ENCODE results near the gene IL18RAP.

IL18RAP gene, protein sequence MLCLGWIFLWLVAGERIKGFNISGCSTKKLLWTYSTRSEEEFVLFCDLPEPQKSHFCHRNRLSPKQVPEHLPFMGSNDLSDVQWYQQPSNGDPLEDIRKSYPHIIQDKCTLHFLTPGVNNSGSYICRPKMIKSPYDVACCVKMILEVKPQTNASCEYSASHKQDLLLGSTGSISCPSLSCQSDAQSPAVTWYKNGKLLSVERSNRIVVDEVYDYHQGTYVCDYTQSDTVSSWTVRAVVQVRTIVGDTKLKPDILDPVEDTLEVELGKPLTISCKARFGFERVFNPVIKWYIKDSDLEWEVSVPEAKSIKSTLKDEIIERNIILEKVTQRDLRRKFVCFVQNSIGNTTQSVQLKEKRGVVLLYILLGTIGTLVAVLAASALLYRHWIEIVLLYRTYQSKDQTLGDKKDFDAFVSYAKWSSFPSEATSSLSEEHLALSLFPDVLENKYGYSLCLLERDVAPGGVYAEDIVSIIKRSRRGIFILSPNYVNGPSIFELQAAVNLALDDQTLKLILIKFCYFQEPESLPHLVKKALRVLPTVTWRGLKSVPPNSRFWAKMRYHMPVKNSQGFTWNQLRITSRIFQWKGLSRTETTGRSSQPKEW

GRCh38 chr2:102422910-102423309 is at the start of gene IL18RAP:
Gene IL18RAP, plus strand, starts transcription at chr2:102423160. Its CDS starts 118 bp downstream, at chr2:102423278.
- no peak for DNase-seq (ENCODE audit: low spot score)

DNA sequence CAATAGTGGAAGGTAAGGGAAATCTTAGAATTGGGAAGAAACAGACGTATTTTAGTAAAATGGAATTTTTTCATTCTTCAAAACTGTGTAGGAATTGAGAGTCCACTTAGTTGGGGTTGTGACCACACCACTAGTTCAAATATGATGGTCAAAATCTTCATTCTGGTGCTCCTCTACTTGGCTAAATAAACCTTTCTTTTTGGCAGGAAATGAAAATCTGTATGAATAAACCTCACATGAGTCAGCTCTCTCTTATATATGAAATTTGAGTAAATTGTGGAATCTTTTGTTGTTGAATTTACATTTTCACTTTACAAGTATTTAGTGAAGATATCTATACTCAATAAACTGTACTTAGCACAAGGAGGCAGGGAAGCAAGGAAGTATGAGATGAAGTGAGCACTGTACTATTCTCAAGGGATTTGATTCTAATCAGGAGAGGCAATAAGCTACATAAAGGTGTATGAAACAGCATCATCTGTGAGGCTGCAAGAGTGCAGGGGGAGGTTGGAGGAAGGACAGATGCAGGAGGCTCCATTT is 46.8 kb upstream of the IL18RAP start:
- DNase-seq (ENCODE audit: low spot score): no peak

- no peak for DNase-seq (ENCODE audit: low spot score)
Observed at GRCh38 chr2:102383722-102384121, 39.2 kb upstream of the IL18RAP start.

GRCh38 chr2:102385522-102385921 is 37.4 kb upstream of the IL18RAP start:
- no peak for DNase-seq (ENCODE audit: low spot score)

- DNase-seq (ENCODE audit: low spot score): no peak
Observed at GRCh38 chr2:102386004-102386403, 37.0 kb upstream of the IL18RAP start.

DNA sequence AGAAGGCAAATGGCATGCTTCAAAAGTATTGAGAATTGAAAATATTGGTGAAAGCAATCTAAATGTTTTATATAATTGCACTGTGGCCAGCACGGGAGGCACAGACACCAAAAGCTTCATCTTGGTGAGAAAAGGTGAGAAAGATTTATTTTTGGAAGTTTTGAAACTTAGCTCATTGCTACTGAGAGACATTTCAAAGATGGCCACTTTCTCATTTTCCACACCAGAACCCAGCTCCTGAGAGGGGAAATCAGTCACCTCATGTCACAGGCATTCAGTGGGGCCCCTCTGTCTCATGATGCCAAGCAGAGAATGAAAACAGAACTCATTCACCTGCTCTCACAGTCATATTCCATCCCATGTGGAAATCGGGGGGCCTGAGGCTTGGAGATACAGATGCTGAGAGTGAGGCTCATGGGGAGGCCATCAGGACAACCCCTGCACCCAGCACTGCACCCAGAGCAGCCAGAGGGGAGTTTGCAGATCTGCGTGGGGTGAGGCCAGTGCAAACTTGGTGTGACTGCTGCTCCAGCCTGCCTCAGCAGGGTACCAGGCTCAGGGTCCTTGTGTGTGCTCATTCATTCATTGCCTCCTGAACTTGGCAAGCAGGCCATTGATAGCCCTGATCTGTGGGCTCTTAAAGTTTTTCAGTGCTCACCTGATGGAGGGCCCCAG is 36.0 kb upstream of the IL18RAP start:
- DNase-seq (ENCODE audit: low spot score): no peak

DNA sequence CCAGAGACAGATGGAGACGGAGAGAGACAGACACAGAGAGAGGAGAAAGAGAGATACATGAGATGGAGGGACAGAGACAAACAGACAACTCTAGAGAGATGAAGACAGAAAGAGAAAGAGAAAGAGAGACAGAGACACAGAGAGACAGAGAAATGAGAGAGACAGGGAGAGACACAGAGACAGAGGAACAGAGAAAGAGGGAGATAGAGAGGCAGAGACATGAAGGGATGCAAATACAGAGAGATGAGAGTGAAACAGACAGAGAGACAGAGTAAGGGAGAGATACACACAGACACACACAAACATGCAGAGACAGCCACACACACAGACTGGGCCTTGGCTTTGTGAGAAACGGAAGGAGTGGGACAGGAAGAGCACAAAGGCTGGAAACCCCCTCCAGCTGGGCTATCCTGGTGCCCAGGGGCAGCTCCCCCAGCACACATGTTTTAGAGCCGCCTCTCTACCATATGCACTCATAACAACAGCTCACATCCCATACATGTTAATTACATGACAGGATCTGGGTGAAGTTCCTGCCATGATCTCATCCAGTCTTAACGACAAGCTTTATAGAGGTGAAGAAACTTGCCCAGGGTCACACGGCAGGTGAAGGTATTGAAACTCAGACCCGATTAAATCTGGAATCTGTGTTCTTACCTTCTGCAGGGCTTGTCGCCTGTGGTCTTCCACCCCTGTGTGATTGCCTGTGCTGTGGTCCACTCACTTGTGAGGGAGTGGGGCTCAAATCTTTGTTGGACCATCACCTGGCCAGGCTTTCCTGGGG is 35.0 kb upstream of the IL18RAP start:
- DNase-seq (ENCODE audit: low spot score): no peak

GRCh38 chr2:102391565-102391964 is 31.4 kb upstream of the IL18RAP start:
- no peak for DNase-seq (ENCODE audit: low spot score)

DNA sequence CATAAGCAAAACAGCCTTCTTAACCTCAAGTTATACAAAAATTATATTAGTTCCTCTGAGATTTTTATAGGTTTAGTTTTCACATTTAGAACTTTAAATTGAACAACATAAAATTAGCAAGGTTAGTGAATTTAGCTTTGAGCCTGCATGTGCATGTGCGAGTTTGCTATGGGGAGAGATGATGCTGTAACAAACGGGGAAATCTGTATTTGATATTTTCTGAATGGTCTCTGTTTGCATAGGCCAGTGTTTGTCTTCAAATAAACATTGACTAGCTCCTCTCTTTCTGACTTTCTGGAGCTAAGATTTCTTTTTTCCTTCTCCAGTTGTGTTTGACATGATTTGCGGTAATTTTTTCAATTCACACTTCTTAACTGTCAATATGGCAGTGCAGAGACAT is 30.9 kb upstream of the IL18RAP start:
- no peak for DNase-seq (ENCODE audit: low spot score)

DNA sequence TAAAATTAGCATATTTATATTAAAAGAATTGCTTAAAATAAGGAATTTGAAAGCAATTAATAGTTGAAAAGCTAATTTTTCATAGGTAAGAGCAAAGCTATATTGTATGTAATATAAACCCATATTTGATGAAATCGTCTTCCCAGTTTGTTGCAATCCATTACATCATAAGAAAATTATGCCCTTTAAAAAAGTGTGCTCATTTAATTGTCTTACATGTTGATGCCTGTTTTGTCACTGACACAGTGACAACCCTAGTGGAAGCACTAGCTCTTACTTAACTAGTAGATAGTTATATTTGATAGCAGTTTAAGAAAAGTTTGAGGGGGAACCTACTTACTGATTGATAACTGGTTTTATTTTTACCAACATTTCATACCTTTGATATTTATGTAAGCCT is 30.0 kb upstream of the IL18RAP start:
- DNase-seq (ENCODE audit: low spot score): no peak

DNA sequence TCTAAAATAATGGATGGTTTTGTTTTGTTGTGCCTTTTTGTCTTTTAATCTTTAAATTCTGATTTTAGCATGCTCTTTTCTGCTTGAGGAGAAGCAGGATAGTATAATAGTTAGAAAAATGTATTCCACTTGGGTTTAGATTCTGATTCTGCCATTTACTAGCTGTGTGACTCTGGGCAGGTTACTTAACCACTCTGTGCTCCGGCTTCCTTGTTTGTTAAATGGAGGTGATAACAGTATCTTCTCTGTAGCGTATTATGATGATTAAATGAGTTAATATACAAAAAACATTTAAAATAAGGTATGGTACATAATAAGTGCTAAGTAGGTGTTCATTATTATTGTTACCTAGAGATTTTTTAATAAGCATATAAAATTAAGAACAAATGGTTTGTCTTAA is 26.9 kb upstream of the IL18RAP start:
- no peak for DNase-seq (ENCODE audit: low spot score)

- no peak for DNase-seq (ENCODE audit: low spot score)
Observed at GRCh38 chr2:102397209-102397608, 25.8 kb upstream of the IL18RAP start.

DNA sequence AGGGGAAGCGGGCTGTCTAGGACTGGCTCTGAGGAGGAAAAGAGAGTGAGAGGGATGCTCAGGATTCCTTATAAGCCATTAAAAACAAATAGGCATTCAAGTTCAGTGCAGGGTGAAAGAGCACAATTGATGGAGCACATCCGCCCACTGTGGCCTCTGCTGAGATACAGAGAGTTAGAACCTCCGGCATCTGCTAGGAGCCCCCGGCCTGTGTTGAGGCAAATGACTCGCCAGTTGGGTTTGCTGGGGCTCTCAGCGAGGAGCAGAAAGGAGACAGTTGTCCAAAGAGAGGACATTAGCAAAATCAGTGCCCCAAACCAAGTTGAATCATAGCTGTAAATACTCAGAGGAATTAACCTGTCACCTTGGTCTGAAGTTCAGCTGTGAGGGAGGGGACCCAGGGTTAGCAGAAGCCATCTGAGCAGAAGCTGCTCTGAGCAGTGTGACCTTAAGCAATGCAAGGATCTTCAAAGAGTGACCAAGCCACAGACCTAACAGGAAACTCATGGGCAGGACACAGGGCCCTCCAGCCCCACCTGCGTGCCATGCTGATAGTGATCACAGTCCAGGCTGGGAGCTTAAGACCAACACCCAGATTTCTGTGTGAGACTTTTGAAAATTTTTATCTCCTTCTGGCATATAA is 23.3 kb upstream of the IL18RAP start:
- no peak for DNase-seq (ENCODE audit: low spot score)

DNA sequence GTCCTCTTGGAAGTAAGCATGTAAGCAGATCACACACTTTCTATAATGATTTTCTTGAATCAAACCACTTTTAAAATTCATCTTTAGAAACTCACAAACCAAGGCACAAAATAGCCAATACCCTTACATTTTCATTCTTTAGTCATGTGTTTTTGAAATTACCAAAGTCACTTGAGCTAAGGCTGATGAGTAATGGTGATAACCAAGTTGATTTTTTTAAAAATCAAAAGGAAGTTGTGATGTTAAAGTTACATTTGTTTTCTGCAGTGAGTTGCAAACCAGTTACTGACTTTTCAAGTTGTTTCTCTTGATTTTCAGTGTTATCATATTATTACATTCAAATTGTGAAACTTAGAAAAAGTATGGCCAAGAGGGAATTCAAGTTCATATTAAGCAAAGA is 21.5 kb upstream of the IL18RAP start:
- DNase-seq (ENCODE audit: low spot score): no peak

GRCh38 chr2:102401865-102402264 is 21.1 kb upstream of the IL18RAP start:
- DNase-seq (ENCODE audit: low spot score): no peak

DNA sequence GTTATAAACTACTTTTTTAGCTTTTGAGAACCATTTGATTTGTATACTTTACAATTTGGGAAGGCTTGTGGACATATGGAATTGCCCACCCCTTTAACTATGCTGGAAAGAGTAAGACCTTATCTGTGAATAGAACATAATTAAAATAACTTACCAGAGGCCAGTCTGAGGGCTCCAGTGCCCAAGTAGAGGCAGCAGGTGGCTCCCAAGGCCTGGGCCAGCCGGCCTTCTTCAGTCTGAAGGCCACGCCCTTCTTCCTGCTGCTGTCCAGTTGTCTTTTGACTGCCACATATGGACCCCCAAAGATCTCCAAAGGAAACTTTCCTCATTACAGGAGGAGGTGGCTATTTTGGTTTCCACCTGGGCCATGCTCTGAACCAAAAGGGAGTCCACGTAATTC is 12.0 kb upstream of the IL18RAP start:
- no peak for DNase-seq (ENCODE audit: low spot score)

GRCh38 chr2:102412199-102412598 is 10.8 kb upstream of the IL18RAP start:
- no peak for DNase-seq (ENCODE audit: low spot score)

GRCh38 chr2:102417946-102418345 is 5.0 kb upstream of the IL18RAP start:
- no peak for DNase-seq (ENCODE audit: low spot score)

DNA sequence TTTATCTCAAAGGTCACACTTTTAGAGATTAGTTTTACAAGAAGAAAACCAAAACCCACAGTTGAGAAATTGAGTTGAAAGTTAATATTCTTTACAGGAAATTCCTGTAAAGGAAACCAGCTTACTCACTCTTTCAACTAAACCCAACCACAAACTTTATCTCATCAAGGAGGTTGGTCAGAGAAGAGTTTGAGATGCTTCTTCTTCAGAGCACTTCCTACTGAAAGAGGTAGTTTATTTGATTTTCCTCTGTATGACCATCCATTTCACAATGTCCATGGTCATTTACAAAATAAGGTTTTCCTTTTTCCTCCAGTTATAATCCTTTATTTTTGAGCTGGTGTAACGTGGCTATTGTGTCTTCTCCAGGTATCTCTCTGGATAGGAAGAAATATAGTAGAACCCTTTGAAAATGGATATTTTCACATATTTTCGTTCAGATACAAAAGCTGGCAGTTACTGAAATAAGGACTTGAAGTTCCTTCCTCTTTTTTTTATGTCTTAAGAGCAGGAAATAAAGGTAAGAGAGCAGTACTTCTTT is 4.5 kb upstream of the IL18RAP start:
- no peak for DNase-seq (ENCODE audit: low spot score)

- no peak for DNase-seq (ENCODE audit: low spot score)
Observed at GRCh38 chr2:102420290-102420689, 2.7 kb upstream of the IL18RAP start.

Data from pons (tissue), 1 donor.